ENCODE data around the gene RGS12. TPM values are rescaled to one million over a fixed set of nuclear protein-coding genes. Genes with fewer than 3 reads are reported as not detected.
A peak's percentile ranks its signal among the peaks of the same experiment; 100 is the strongest.

RGS12 gene
- total RNA-seq, 1 experiment from 2014 or later = 26.3 TPM

GRCh38 chr4:3314706-3315260 is 22.0 kb downstream of the RGS12 start:
- Histone ChIP-seq H3K27ac (no peak overlapping the region), H3K36me3 (peaks cover 23% of the 10 kb centered on the region), H3K4me3 (no peak overlapping the region), H3K4me1 (no peaks in the 10 kb centered on the region), H3K27me3 (no peaks in the 10 kb centered on the region), H3K9me3 (replicated peaks) (no peaks in the 10 kb centered on the region)
- DNase-seq = no peak

GRCh38 chr4:3315566-3315965 is 22.7 kb downstream of the RGS12 start:
- Histone ChIP-seq H3K4me1 (no peaks in the 10 kb centered on the region), H3K27ac (no peak overlapping the region), H3K27me3 (no peaks in the 10 kb centered on the region), H3K36me3 (peaks cover 23% of the 10 kb centered on the region), H3K9me3 (replicated peaks) (no peaks in the 10 kb centered on the region), H3K4me3 (no peak overlapping the region)
- no peak for DNase-seq

GRCh38 chr4:3316146-3316545 is 23.3 kb downstream of the RGS12 start:
- Histone ChIP-seq H3K36me3 (peaks cover 25% of the 10 kb centered on the region), H3K4me1 (no peaks in the 10 kb centered on the region), H3K9me3 (replicated peaks) (no peaks in the 10 kb centered on the region), H3K27me3 (no peaks in the 10 kb centered on the region), H3K4me3 (no peak overlapping the region), H3K27ac (no peak overlapping the region)
- DNase-seq = no peak

GRCh38 chr4:3317011-3317655 is 24.3 kb downstream of the RGS12 start:
- peaks cover 25% of the 10 kb centered on the region for H3K36me3 ChIP-seq
- H3K4me1 ChIP-seq = no peaks in the 10 kb centered on the region
- DNase-seq = no peak
- no peak overlapping the region for H3K4me3 ChIP-seq
- no peaks in the 10 kb centered on the region for H3K9me3 ChIP-seq (replicated peaks)
- H3K27me3 ChIP-seq = no peaks in the 10 kb centered on the region
- no peak overlapping the region for H3K27ac ChIP-seq

DNA sequence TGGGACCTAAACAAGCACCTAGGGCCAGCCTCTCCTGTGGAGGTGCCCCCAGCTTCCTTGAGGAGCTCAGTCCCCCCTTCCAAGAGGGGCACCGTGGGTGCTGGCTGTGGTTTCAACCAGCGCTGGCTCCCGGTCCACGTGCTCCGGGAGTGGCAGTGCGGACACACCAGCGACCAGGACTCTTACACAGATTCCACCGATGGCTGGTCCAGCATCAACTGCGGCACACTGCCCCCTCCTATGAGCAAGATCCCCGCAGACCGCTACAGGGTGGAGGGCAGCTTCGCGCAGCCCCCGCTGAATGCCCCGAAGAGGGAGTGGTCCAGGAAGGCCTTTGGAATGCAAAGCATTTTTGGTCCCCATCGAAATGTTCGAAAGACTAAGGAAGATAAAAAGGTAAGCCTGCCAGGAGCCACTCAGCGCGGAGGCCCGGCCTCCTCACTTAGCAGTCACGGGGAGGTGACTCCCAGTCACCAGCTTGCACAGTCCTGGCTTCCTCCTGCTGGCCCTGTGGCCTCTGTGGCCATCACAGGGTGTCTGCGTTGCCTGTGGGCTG is 24.9 kb downstream of the RGS12 start:
- H3K4me1 ChIP-seq = no peaks in the 10 kb centered on the region
- no peak overlapping the region for H3K4me3 ChIP-seq
- DNase-seq = no peak
- no peak overlapping the region for H3K27ac ChIP-seq
- H3K9me3 ChIP-seq (replicated peaks) = no peaks in the 10 kb centered on the region
- H3K36me3 ChIP-seq = peaks cover 29% of the 10 kb centered on the region
- no peaks in the 10 kb centered on the region for H3K27me3 ChIP-seq

- Histone ChIP-seq H3K9me3 (replicated peaks) (no peaks in the 10 kb centered on the region), H3K36me3 (peaks cover 26% of the 10 kb centered on the region), H3K27me3 (no peaks in the 10 kb centered on the region), H3K27ac (no peak overlapping the region), H3K4me1 (no peaks in the 10 kb centered on the region), H3K4me3 (no peak overlapping the region)
- DNase-seq = no peak
These were observed 25.8 kb downstream of the RGS12 start for GRCh38 chr4:3318561-3319021.

DNA sequence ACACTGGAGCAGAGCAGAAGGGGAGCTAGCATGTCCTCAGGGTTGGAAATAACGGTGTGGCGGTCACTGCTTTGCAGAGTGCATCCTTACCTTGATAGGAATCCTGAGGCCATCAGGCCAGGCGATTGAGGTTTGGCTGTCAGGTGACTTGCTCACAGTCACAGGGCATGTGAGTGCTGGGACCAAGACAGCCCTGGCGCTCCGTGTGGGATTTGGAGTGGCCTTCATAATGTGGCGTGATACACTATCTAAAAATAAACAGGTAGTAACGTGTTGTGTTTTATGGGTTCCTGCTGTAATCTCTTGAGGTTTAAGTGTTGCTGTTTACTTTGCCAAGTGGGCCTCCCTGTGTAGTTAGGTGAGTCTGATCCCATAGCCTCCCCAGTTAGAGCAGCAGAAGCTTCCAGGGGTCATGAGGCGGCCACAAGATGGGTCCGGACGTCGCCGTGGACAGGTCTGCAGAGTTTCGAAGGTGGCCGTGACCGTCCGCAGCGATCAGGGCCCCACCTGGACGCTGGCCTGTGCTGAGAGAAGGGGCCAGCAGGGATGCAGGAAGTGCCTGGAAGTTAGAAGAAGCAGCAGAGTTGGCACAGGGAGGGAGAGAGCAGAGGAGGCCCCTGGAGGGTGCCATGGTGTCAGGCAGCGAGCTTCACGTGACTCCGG is 27.7 kb downstream of the RGS12 start:
- DNase-seq = no peak
- peaks cover 3% of the 10 kb centered on the region; the same call in 1 of the 2 replicates for H3K9me3 ChIP-seq (replicated peaks)
- no peaks in the 10 kb centered on the region for H3K4me1 ChIP-seq
- no peak overlapping the region for H3K4me3 ChIP-seq
- no peaks in the 10 kb centered on the region for H3K27me3 ChIP-seq
- H3K36me3 ChIP-seq = peaks cover 28% of the 10 kb centered on the region
- H3K27ac ChIP-seq = no peak overlapping the region

DNA sequence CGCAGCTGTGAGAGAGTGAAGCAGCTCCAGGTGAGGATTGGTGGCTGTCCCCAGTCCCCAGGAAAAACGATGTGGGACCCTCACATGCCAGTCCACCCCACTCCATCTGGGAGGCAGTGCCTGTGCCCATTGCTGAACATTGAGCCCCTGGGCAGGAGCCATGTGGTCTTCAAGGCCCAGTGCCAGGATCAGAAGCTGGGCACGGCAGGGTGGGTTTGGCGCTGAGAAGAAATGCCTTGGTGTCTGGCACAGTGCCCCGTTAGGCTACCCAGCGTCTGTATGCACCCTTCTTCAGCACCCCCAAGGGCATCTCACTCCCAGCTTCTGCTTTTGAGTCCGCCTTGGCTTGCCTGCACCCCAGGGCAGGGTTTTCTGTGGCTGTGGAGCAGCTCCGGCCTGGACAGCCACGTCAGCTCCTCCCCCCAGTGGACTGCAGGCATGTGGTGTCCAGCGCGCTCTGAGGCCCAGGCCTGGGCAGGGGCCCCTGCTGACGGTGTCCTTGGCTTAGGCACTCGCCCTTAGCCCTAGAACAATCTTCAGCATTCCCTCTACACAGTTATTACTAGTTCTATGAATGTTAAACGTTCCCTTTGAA is 28.6 kb downstream of the RGS12 start:
- DNase-seq = no peak
- H3K27me3 ChIP-seq = no peaks in the 10 kb centered on the region

DNA sequence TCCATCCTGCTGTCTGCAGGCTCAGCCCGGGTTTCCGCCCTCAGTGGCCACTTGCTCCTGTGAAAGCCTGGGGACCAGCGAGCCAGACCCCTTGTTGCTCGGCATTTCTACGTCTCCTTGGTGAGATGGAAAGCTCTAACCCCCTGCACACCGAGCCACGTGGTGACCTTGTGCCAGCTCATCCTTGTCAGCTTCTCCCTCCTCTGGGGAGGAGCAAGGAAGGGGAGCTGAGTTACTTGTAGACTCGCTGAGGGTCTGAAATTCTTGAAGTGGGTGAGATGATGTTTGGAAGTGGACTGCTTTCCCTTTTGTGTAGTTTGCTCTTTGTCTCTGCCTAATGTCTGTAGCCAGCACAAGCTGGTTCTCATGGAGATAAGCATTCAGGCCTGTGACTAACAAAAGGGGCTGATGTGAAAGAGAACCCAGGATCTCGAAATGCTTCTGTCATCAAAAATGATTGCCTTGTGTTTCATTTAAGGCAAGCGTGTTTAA is 29.3 kb downstream of the RGS12 start:
- no peaks in the 10 kb centered on the region for H3K27me3 ChIP-seq
- H3K9me3 ChIP-seq (replicated peaks) = peaks cover 3% of the 10 kb centered on the region; the same call in 1 of the 2 replicates
- no peak overlapping the region for H3K27ac ChIP-seq
- H3K36me3 ChIP-seq = peaks cover 18% of the 10 kb centered on the region; the same call in 1 of the 2 replicates
- no peak for DNase-seq
- no peaks in the 10 kb centered on the region for H3K4me1 ChIP-seq
- H3K4me3 ChIP-seq = no peak overlapping the region

More for the DNA sequence above, 28.6 kb downstream of the RGS12 start:
- H3K4me3 ChIP-seq = no peak overlapping the region
- H3K36me3 ChIP-seq = peaks cover 21% of the 10 kb centered on the region
- peaks cover 3% of the 10 kb centered on the region; the same call in 1 of the 2 replicates for H3K9me3 ChIP-seq (replicated peaks)
- no peaks in the 10 kb centered on the region for H3K4me1 ChIP-seq
- no peak overlapping the region for H3K27ac ChIP-seq

DNA sequence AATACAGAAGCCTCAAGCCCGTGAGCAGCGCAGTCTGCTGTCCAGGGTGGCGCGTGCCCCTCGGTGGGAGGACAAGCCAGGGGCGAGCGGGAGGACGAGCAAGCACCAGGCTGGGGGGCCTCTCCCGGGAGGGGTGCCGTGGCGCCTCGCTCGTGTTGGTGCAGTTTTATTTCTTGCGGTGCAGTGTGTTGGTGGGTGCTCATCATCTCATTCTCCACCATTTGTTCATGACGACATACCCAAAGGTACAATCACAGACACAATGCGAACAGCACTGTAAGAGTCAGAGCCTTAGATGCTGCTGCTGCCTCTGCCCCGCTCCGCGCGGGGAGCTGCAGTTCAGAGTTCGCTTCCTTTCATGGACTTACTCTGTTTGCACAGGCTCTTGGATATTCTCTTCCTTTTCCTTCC is 30.3 kb downstream of the RGS12 start:
- Histone ChIP-seq H3K36me3 (peaks cover 14% of the 10 kb centered on the region; the same call in 1 of the 2 replicates), H3K9me3 (replicated peaks) (peaks cover 3% of the 10 kb centered on the region; the same call in 1 of the 2 replicates), H3K4me1 (no peaks in the 10 kb centered on the region), H3K27me3 (no peaks in the 10 kb centered on the region), H3K4me3 (no peak overlapping the region), H3K27ac (no peak overlapping the region)
- no peak for DNase-seq

DNA sequence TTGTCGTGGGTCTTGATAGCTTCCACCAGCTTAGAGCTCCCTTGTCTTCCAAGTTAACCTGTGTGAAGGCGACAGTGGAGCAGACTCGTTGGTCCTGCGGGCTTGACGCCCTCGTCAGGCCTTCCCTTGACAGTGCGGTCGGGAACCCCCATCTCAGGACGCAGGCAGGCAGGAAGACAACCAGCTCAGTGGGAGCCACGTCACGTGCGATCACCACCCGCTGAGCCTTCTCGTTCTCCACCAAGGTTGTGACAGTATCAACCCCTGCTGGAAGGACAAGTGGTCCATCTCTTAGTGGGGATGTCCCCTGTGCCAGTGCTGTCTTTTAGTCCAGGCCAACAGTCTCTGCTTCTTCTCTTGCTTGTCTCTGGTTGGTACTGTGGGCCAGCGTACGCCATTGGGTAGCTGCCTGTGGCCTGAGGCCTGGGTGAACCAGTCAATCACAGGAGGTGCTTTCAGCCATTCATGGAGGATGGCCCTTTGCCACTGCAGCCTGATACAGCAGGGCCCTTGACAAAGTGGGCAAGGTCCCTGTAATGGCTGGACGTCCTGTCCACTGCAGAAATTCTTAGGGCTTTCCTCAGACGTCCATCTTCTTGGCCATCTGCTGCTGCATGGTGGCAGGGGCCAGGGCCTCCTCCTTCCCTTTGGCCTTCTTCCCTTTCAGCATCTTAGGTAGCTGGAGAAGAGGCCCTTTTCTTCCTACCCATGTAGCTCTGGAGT is 31.4 kb downstream of the RGS12 start:
- Histone ChIP-seq H3K27ac (no peak overlapping the region), H3K36me3 (peaks cover 12% of the 10 kb centered on the region; the same call in 1 of the 2 replicates), H3K4me1 (no peaks in the 10 kb centered on the region; the same call in 1 of the 2 replicates), H3K4me3 (no peak overlapping the region), H3K9me3 (replicated peaks) (peaks cover 3% of the 10 kb centered on the region; the same call in 1 of the 2 replicates), H3K27me3 (no peaks in the 10 kb centered on the region)
- DNase-seq = no peak

GRCh38 chr4:3328814-3329663 is 36.2 kb downstream of the RGS12 start:
- Histone ChIP-seq H3K4me3 (no peak overlapping the region), H3K27ac (no peak overlapping the region), H3K27me3 (no peaks in the 10 kb centered on the region), H3K4me1 (peaks cover 8% of the 10 kb centered on the region), H3K9me3 (replicated peaks) (peaks cover 3% of the 10 kb centered on the region; the same call in 1 of the 2 replicates), H3K36me3 (peaks cover 4% of the 10 kb centered on the region; the same call in 1 of the 2 replicates)
- no peak for DNase-seq

- Histone ChIP-seq H3K36me3 (peaks cover 3% of the 10 kb centered on the region; the same call in 1 of the 2 replicates), H3K27ac (peak overlapping the region; percentile 71)
These were observed 37.1 kb downstream of the RGS12 start for GRCh38 chr4:3329887-3330286.

More at GRCh38 chr4:3329887-3330286, 37.1 kb downstream of the RGS12 start:
- Histone ChIP-seq H3K4me3 (no peak overlapping the region), H3K9me3 (replicated peaks) (peaks cover under 1% of the 10 kb centered on the region; the same call in 1 of the 2 replicates), H3K27me3 (no peaks in the 10 kb centered on the region), H3K4me1 (peaks cover 10% of the 10 kb centered on the region)
- peak; percentile 76 to 91 for DNase-seq
